Cardiac muscle cell (in vitro differentiated cells and primary cell): ENCODE results near the gene DKK1. TPM values are rescaled to one million over a fixed set of nuclear protein-coding genes. Genes with fewer than 3 reads are reported as not detected.

Experiments
- DNase-seq, 2 donors: peaks; one replicate each; pipeline versions ENCODE4 v3.0.0 to v3.0.0-alpha.2; 2010 to 2017; ENCODE audit warnings: low read depth in 1 of 2, low spot score in 1 of 2
- H3K27ac ChIP-seq: fragments of 200-600 bp; sonication (generic); 2 replicates; pipeline ENCODE4 v1.5.1; 2016
- H3K27me3 ChIP-seq: fragments of 200-600 bp; sonication (generic); 2 replicates; pipeline ENCODE4 v1.6.0; 2016; ENCODE audit warnings: control low read depth
- H3K36me3 ChIP-seq: fragments of 200-600 bp; sonication (generic); 2 replicates; pipeline ENCODE4 v1.5.1; 2016; ENCODE audit warnings: control low read depth
- H3K4me1 ChIP-seq: fragments of 200-600 bp; sonication (generic); 2 replicates; pipeline ENCODE4 v1.8.1; 2017; ENCODE audit warnings: low read depth, mild to moderate bottlenecking, mixed run types
- H3K4me3 ChIP-seq: fragments of 200-600 bp; sonication (generic); 2 replicates; pipeline ENCODE4 v1.5.1; 2016; ENCODE audit warnings: mild to moderate bottlenecking
- H3K9me3 ChIP-seq: fragments of 200-600 bp; sonication (generic); 2 replicates; pipeline ENCODE4 v1.5.1; 2017; ENCODE audit warnings: low read depth, mild to moderate bottlenecking, control low read depth
- polyA plus RNA-seq: library from polyadenylated mRNA; unstranded; fragments of >200 nt; fragmentation: Nextera tagmentation; extraction: Ambion mirVana; gene quantifications from 2 replicates; pipeline ENCODE4 v1.2.1, GENCODE V29; 2016
- total RNA-seq: library from RNA; depleted of rRNA; stranded (reverse); fragments of >200 nt; gene quantifications from 2 replicates; pipeline ENCODE4 v1.2.3, GENCODE V29; 2016
- TF ChIP-seq, protein P1 (sequence below): IDR thresholded peaks from 2 replicates; pipeline ENCODE4 v1.5.1; 2012; ENCODE audit warnings: low read depth, mild to moderate bottlenecking, low read length

Gene DKK1
- total and polyA plus RNA-seq, 2 experiments from 2014 or later: 3.2 to 11.1 TPM

DNA sequence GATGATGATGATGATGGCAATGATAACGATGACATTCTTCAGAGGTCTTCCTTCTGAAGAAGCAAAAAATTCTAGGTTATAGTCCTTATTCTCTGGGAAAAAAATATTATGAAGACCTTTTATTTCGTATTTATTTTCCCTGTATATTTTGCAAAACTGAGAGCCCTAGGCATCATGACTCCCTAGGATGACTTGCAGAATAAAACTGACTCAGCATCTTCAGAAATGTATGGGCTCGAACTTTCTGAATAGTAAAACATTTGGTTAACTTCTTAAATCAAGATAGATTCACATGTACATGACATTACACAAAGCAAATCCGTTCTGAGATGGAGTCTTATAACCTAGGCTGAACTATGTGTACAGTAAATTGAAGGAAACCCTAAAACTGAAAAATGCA, 29.4 kb downstream of the DKK1 start:
- Histone ChIP-seq H3K27me3 (no peaks in the 10 kb centered on the region), H3K36me3 (no peaks in the 10 kb centered on the region), H3K27ac (no peak overlapping the region), H3K9me3 (no peaks in the 10 kb centered on the region), H3K4me3 (no peak overlapping the region), H3K4me1 (peaks cover 26% of the 10 kb centered on the region)
- no peak for DNase-seq
- TF ChIP-seq, protein P1, sequence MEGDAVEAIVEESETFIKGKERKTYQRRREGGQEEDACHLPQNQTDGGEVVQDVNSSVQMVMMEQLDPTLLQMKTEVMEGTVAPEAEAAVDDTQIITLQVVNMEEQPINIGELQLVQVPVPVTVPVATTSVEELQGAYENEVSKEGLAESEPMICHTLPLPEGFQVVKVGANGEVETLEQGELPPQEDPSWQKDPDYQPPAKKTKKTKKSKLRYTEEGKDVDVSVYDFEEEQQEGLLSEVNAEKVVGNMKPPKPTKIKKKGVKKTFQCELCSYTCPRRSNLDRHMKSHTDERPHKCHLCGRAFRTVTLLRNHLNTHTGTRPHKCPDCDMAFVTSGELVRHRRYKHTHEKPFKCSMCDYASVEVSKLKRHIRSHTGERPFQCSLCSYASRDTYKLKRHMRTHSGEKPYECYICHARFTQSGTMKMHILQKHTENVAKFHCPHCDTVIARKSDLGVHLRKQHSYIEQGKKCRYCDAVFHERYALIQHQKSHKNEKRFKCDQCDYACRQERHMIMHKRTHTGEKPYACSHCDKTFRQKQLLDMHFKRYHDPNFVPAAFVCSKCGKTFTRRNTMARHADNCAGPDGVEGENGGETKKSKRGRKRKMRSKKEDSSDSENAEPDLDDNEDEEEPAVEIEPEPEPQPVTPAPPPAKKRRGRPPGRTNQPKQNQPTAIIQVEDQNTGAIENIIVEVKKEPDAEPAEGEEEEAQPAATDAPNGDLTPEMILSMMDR: no peak

DNA sequence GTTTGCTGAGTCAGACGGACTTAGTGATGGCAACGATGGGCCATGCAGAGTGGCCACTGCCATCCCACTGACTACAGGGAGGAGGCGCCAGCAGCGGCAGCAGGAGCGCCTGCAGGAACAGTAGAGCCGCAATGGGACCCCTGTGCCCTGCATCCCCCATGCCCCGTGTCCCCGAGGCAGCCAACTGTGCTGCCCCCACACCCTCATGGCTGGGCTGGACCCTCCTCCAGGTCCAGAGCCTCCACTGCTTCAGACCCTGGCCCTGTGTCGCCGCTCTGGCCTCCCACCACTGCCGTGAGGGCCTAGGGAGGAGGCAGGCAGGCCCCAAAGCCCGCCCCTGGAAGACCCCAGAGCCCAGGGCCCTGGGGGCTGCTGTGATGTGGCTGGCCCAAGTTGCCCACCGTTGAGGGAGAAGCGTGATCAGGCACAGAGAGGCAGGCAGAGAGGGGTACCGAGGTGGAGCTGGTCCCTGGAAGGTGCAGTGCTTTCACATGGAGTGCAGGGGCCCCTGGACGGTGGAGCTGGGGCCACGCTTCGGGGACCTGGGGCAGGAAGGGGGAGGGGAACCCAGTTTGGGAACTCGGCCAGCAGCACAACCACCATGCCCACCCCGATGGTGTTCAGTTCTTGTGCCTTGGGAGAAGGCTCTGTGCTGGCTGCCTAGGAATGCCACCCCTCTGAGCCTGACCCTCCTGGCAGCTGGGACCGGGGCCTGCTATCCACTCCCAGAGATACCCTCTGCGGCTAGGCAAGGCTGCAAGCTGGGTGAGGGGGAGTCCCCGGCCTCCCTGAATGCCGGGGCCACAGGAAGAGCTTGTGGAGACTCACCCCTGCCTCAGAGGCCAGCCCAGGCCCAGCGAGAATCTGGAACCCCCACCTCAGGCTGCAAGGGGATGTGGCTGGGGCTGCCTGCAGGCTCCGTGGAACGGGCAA, 32.6 kb downstream of the DKK1 start:
- peaks cover 26% of the 10 kb centered on the region for H3K4me1 ChIP-seq
- no peaks in the 10 kb centered on the region for H3K9me3 ChIP-seq
- TF ChIP-seq, protein P1: no peak
- H3K36me3 ChIP-seq: no peaks in the 10 kb centered on the region
- no peaks in the 10 kb centered on the region for H3K27me3 ChIP-seq
- no peak for DNase-seq
- H3K4me3 ChIP-seq: no peak overlapping the region
- no peak overlapping the region for H3K27ac ChIP-seq

DNA sequence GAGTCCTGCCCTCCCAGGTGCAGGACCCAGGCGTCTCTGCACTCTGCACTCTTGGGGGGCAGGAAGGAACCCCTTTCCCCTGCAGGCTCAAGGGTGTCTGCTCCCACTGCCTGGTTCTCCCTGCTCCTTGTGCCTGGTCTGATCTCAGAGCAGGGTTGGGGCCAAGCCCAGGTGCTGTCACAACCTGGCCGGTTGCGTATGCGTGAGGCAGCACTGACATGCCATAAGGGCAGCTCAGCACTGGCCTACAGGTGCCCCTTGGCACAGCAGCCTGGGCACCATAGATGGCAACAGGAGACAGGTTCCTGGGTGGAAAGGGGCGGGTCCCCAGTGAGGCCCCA, 33.2 kb downstream of the DKK1 start:
- TF ChIP-seq, protein P1: no peak
- no peaks in the 10 kb centered on the region for H3K36me3 ChIP-seq
- H3K4me1 ChIP-seq: peaks cover 20% of the 10 kb centered on the region
- no peak for DNase-seq
- no peaks in the 10 kb centered on the region for H3K9me3 ChIP-seq
- H3K4me3 ChIP-seq: no peak overlapping the region
- H3K27ac ChIP-seq: no peak overlapping the region
- no peaks in the 10 kb centered on the region for H3K27me3 ChIP-seq

DNA sequence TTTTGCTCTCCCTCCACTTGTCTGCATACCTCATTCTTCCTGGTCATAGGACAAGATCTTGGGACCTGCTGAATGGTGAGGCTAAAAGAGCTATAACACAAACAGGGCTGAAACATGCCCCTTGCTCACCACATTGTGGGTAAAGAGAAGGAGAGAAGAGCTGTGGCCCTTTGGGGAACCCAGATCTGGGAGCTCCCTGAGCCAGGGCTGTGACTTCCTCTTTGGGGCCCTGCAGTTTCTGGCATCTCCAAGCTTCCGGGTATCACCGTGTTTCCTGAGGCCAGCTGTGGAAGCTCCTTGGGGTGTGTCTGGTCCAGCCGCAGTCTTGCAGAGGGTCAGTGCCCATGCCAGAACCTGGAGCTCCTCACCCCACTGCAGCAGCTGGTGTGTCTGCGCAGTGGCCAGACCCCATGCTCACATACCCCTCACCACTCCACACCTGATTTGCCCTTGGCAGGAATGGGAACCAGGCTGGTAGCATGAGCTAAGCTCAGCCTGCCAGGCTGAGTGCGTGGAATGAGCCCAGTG, 34.0 kb downstream of the DKK1 start:
- Histone ChIP-seq H3K9me3 (no peaks in the 10 kb centered on the region), H3K4me3 (no peak overlapping the region), H3K36me3 (no peaks in the 10 kb centered on the region), H3K4me1 (peaks cover 12% of the 10 kb centered on the region), H3K27me3 (no peaks in the 10 kb centered on the region), H3K27ac (no peak overlapping the region)
- TF ChIP-seq, protein P1: no peak
- DNase-seq: no peak

DNA sequence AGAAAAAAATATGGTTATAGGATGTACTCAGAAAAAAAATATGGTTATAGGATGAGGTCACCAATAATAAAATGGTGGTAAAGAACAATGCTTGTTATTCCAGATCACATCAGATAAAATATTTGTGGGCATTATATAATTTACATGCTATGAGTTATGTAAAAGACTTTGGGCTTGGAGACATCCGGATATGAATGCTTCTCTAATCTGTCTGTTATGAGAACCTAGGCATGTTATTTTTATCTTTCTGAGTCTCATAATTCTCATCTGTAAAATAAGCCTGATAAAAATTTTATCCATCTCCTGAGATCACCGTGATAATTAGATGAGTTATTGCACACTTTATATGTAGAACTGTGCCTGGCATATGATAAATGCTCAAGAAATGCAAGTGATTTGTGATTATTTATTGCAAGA, 37.8 kb downstream of the DKK1 start:
- TF ChIP-seq, protein P1: no peak
- DNase-seq: no peak
- no peaks in the 10 kb centered on the region for H3K27me3 ChIP-seq
- no peak overlapping the region for H3K27ac ChIP-seq
- no peaks in the 10 kb centered on the region for H3K36me3 ChIP-seq
- no peak overlapping the region for H3K4me3 ChIP-seq
- H3K9me3 ChIP-seq: no peaks in the 10 kb centered on the region
- H3K4me1 ChIP-seq: peaks cover 14% of the 10 kb centered on the region
